HL-60 (cell line): Measurements from ENCODE around the gene SMAD4.

Source experiments
- POLR2AphosphoS5 ChIP-seq: IDR thresholded peaks from 2 replicates; pipeline ENCODE4 v1.6.1; 2012; ENCODE audit warnings: low read depth
- SPI1 ChIP-seq: IDR thresholded peaks from 2 replicates; pipeline ENCODE4 v1.6.1; 2012; ENCODE audit warnings: low read depth, mild to moderate bottlenecking, borderline replicate concordance
- TF ChIP-seq, protein P1 (sequence below): IDR thresholded peaks from 2 replicates; pipeline ENCODE4 v1.6.1; 2012; ENCODE audit warnings: low read depth; ENCODE audit not compliant: insufficient replicate concordance
- TF ChIP-seq, protein P2 (sequence below): IDR thresholded peaks from one replicate; pipeline ENCODE4 v1.5.1; 2011; ENCODE audit warnings: low read length, control low read depth, inconsistent platforms; ENCODE audit not compliant: insufficient read depth

GRCh38 chr18:51098513-51098912, 68.5 kb downstream of the SMAD4 start:
- TF ChIP-seq POLR2AphosphoS5, result no peak
- TF ChIP-seq, protein P1, sequence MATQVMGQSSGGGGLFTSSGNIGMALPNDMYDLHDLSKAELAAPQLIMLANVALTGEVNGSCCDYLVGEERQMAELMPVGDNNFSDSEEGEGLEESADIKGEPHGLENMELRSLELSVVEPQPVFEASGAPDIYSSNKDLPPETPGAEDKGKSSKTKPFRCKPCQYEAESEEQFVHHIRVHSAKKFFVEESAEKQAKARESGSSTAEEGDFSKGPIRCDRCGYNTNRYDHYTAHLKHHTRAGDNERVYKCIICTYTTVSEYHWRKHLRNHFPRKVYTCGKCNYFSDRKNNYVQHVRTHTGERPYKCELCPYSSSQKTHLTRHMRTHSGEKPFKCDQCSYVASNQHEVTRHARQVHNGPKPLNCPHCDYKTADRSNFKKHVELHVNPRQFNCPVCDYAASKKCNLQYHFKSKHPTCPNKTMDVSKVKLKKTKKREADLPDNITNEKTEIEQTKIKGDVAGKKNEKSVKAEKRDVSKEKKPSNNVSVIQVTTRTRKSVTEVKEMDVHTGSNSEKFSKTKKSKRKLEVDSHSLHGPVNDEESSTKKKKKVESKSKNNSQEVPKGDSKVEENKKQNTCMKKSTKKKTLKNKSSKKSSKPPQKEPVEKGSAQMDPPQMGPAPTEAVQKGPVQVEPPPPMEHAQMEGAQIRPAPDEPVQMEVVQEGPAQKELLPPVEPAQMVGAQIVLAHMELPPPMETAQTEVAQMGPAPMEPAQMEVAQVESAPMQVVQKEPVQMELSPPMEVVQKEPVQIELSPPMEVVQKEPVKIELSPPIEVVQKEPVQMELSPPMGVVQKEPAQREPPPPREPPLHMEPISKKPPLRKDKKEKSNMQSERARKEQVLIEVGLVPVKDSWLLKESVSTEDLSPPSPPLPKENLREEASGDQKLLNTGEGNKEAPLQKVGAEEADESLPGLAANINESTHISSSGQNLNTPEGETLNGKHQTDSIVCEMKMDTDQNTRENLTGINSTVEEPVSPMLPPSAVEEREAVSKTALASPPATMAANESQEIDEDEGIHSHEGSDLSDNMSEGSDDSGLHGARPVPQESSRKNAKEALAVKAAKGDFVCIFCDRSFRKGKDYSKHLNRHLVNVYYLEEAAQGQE, result no peak
- TF ChIP-seq, protein P2, sequence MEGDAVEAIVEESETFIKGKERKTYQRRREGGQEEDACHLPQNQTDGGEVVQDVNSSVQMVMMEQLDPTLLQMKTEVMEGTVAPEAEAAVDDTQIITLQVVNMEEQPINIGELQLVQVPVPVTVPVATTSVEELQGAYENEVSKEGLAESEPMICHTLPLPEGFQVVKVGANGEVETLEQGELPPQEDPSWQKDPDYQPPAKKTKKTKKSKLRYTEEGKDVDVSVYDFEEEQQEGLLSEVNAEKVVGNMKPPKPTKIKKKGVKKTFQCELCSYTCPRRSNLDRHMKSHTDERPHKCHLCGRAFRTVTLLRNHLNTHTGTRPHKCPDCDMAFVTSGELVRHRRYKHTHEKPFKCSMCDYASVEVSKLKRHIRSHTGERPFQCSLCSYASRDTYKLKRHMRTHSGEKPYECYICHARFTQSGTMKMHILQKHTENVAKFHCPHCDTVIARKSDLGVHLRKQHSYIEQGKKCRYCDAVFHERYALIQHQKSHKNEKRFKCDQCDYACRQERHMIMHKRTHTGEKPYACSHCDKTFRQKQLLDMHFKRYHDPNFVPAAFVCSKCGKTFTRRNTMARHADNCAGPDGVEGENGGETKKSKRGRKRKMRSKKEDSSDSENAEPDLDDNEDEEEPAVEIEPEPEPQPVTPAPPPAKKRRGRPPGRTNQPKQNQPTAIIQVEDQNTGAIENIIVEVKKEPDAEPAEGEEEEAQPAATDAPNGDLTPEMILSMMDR, result no peak
- TF ChIP-seq SPI1, result no peak
